HG02642 (cell line): ENCODE measurements around the gene TTC7B.

Source experiments
- ATAC-seq: cut with Tn5 transposase; IDR thresholded peaks from one replicate; pipeline ENCODE4 v1.9.1; 2021; ENCODE audit warnings: mild to moderate bottlenecking; ENCODE audit not compliant: unreplicated experiment, poor library complexity

Gene TTC7B

DNA sequence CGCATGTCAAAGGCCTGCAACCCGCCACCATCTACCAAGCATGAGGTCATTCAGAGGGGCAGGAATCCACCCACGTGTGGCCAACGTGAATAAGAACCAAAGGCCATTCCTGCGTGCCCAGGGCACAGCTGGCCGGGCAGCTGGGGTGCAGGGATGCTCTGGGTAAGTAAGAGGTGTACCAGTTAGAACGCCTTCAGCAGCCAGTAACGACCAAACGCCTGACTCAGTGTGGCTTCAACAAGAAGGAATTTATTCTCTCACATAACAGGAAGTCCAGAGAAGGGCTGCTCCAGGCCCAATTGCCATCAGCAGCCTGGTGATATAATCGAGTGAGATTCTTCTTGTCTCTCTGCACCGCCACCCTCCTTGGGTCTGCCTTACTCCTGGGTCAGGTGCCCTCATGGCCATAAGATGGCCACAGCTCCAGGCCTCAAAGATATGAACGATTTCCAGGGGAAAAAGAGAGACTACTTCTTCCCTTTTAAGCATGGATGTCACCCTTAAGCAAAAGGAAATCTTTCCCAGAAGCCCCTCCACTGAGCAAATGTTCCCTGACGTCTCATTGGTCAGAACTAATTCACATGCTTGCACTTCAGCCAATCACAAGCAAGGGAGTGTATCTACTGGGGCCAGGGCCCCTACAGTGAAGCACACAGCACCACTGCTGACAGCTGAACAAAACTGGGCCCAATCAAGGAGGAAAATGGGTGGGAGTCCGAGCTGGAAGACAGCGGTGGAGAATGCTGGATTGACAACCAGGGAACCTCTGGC lies 7.3 kb downstream of the TTC7B start:
- no peak for ATAC-seq

DNA sequence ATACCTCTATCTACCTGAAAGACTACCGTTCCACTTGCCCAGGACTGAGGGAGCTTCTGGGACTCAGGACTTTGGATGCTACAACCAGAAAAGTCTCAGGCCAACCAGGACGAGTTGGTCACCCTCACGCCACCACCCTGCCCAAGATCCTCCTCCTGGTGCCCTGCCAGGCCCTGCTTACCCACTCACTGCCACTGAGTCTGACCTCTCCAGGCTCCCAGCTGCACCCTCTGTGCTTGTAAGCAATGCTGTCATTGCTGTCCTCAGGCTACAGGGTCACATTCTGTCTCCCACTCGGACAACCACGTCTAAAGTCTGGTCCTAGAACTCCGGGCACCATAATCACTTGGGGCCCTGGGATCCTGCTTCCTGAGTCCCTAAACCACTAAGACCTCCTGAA lies 9.2 kb downstream of the TTC7B start:
- no peak for ATAC-seq

DNA sequence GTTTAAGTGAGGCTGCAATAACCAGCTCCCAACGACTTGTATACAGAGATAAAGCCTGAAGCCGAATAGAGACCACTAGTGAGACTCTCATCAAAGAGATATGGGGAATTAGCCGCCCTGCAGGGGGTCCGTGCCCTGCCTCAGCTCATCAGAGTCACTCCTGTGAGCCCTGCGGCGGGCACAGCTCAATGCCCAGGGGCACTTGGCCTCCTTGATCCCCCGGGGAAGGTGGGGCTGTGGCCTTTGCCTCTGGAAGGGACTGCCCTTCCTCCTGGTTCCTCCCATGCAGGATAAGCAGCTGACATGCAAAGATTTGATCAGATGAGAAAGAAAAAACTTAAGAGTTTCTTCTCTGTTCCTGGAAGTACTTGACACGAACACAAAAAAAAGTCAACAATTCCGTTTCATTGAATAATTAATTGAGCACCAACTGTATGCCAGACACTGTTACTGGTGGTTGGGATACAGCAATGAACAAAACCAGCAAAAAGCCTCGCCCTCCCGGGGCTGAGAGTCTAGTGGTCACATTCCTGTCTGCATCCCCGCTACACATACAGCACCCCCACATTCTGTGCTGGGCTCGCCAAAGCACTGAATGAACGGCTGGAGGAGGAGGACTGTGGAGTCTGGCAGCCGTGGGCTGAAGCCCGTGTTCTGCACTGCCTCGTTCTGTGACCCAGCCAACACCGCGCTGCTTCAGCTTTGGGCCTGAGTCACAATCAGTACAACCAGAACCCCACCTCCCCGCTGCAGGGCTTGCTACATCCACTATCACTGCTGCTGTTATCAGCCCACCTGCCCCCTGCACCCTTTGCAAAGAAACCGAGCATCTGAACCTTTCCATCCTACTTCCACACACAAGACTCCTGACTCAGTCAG lies 10.3 kb downstream of the TTC7B start:
- no peak for ATAC-seq

DNA sequence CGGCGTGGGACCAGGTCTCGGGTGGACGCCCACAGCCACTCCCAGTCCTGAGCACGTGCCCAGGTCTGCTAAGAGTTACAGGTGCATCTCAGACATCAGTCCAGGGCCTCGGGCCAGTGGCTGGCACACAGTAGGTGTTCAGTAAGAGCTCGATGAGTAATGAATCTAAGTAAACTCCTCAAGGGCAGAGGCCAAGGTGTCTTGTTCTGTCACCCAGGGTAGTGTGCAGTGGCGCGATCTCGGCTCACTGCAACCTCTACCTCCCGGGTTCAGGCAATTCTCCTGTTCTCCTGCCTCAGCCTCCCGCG lies 11.2 kb downstream of the TTC7B start:
- no peak for ATAC-seq

DNA sequence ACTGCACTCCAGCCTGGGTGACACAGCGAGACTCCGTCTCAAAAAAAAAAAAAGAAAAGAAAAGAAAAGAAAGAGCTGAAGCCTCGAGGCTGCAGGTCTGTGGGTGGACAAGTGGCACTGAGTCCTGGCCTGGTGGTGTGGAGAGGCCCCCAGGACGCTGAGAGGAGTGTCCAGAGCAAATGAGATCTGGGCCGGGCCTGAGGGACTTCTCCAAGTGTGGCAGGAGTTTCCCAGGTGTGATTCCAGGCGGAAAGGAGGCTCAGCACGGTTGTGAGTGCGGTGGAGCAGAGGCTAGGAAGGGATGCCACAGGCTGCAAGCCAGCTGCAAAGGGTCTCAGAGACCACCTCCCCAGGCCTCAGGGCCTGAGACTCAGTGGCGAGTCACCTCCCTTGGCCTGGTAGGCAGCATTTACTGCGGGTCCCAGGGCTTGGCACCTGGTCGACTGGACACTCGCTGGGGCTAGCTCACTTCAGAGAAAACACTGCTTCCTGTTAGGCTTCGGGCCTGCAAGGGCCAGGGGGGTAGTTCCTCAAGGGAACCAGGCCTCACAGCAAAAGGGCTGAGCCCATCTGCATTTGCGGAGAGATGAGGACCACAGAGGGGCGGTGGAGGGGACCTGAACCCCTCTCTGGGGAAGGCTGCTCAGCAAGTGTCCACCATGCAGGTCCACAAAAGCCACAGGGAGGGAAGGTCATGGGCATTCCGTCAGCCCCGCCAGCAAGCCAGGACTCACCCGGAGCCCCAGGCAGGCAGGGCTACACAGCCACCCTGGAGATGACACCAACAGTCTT lies 11.7 kb downstream of the TTC7B start:
- no peak for ATAC-seq

DNA sequence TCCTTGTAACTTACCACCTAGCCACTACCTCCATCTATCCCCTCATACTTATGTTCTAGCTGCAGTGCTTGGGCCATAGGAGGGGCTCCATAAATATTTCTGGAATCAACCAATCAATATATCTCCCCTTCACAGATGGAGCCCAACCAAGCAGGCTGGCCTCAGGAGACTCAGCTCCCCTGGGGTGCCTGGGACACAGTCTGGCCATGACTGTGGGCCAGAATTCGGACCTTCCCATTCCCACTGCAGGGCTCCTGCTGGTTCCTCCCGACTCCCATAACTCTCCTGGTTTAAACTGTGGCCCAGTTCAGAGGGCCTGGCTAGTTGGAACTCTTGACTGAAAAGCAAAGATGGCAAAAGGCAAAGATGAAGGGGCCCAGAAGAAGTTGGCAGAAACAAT lies 13.0 kb downstream of the TTC7B start:
- ATAC-seq, result no peak

DNA sequence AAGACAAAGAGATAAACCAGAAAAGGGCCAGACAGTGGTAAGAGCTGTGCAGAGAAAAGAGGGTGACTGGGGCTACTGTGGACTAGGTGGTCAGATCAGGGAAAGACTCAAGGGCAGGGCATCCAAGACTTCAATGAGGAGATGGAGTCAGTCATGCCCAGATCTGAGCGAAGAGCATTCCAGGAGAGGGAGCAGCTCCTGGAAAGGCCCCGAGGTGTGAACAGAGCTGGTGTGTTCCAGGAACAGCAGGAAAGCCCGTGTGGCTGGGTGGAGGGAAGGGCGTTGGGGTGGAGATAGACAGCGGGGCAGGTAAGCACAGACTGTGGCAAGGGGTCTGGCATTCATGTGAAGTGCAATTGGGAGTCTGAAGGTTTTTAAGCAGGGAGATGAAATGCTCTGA lies 16.8 kb downstream of the TTC7B start:
- ATAC-seq, result no peak

DNA sequence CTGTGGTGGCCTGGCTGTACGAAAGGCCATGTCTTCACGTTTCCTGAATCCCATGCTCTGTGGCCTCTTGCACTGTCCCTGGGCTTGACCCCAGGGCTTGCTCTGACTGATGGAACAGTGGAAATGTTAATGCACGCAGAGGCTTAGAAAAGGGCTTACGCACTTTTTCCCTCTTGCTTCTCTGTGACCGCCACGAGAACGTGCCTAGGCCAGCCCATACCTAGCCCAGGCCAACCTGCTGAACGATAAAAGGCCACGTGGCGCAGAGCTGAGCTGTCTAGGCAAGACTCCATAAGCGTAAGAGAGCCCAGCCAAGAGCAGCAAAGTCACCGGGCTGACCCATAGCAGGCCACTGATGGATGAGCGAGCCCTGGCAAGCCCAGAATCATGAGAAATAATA lies 18.3 kb downstream of the TTC7B start:
- no peak for ATAC-seq

DNA sequence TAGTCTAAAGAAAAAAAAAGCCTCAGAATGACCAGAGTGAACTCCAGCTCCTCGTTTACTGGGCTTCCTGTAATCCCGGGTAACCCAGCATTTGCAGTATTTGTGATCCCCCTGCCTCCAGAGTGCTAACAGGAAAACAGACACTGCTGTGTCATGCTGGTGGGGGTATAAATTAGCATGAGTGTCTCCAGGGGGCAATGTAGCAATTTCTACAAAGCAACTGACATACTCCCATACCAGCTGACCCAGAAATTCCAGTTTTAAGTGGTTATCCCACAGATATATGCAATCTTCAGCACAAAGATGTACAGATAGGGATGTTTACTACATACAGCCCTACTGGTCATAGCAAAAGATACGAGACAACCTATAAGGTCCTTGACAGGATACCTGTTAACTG lies 18.8 kb downstream of the TTC7B start:
- ATAC-seq, result no peak

DNA sequence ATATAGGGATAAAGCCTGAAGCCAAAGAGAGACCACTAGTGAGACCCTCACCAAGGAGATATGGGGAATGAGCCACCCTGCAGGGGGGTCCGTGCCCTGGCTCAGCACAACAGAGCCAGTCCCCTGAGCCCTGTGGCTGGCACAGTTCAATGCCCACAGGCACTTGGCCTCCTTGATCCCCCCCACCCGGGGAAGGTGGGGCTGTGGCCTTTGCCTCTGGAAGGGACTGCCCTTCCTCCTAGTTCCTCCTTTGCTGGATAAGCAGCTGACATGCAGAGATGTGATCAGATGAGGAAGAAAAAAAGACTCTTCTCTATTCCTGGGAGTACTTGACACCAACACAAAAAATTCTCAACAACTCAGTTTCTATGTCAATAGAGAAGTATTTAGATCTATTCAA lies 19.9 kb downstream of the TTC7B start:
- no peak for ATAC-seq

DNA sequence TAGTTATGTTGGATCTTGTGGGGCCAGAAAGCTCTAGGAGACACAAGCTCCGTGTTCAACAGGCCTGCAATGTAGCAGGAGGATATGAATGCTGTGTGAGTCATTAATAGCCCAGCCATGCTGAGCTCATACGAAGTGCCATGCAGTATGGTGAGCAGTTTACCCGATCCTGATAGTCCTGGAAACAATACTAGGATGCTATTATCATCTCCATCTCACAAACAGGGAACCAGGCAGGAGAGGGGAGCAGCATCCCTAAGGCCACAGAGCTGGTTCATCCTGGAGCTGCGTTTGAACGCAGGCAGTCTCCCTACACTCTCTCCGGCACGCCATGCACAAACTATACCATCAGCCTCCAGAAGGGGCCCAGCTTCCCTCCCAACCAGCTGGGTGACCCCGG lies 20.5 kb downstream of the TTC7B start:
- no peak for ATAC-seq

DNA sequence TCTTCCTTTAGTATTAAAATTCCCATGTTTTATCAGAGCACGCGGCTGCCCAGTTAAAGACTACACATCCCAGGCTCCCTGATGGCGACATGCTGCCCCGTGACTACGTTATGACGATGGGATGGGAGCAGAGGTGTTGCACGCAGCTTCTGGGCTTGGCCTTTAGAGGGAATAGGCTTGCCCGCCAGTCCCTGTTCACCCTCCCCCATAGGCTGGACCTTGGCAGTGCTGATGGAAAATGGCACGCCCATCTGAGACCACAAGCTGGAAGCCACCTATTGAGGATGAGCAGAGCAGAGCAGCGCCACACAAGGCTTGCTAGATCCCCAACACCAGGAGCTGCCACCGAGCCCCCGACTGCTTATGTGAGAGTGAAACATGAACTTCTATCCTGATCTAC lies 24.7 kb downstream of the TTC7B start:
- ATAC-seq, result no peak

DNA sequence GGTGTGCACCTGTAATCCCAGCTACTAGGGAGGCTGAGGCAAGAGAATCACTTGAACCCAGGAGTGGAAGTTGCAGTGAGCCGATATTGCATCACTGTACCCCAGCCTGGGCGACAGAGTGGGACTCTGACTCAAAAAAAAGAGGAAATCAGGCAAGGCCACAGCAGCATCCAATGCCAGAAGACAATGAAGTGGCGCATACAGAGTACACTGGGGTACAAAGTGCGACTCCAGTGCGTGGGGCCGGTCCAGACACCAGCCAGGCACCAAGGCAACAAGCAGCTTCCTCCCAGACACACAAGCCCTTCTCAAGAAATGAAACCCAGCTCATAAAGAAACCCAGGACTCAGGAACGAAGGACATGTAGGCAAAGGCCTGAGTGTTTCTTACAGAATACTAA lies 28.2 kb downstream of the TTC7B start:
- ATAC-seq, result no peak

DNA sequence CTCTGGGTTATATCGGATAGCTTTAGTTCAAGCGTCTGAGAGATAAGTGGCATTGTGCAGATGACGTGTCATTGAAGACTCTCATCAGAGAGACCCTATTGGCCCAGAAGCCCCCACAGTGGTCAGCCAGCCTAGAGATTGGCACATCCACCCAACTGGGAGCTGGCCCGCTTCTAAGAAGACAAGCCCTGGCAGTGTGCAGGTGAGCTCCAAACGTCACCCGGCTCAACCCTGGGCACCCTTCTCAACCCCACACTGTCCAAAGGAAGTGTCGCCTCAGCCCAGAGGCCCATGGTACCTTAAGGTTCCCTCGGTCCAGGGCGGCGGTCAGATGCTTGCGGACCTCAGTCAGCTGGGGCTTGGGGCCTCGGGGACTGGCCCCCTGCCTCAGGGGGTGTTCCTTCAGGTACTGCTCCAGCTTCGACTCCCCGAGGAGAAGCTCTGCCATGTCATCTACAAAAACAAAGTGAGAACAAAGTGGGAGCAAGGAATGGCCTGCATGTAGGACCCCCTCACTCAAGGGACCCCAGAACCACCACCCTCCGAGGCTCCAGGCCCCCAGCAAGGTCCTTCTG lies 30.3 kb downstream of the TTC7B start:
- ATAC-seq, result no peak

DNA sequence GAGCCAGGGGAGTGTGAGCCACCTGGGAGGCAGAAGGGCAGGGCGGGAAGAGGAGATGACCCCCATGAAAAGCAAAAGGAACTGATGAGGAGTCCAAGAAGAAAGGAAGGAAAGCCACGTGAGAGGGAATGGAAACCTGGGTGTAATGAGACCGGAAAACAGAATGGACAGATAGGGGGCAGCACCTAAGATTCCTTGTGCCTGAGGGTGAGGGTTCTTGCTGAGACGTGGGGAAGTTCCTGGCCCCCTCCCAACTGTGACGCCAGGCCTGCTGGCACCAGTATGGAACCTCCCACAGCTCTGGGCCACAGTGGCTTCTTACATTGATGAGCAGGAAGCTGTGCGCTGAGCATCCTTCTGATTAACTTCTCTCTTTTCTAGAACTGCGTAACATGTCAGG lies 30.8 kb downstream of the TTC7B start:
- no peak for ATAC-seq

DNA sequence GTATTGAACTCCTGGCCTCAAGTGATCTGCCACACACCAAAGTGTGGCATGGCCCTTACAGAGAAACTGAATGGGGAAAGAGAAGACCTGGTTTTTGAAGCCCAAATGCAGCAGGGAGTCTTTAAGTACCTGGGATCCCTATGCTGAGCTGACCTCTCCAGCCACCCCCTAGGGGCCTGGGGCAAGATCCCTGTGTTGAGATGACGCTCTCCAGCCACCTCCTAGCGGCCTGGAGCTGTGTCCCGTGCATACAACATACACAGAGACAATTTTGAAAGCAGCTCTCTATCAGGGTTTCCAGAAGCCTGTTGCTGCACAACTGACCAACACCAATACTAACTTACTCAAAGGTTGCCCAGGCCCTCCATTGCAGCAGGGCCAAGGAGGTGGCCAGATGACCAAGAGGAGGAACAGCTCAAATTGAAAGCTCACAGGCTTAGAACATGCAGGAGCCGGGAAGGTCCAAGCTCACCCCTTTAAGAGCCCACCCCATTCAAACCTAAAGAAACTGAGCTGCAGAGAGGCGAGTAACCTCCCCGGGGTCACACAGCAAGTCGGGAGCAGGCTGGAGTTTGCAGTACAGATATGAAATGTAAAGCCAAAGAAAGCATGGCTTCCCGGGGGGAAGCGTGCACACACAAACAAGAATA lies 31.5 kb downstream of the TTC7B start:
- ATAC-seq, result no peak

DNA sequence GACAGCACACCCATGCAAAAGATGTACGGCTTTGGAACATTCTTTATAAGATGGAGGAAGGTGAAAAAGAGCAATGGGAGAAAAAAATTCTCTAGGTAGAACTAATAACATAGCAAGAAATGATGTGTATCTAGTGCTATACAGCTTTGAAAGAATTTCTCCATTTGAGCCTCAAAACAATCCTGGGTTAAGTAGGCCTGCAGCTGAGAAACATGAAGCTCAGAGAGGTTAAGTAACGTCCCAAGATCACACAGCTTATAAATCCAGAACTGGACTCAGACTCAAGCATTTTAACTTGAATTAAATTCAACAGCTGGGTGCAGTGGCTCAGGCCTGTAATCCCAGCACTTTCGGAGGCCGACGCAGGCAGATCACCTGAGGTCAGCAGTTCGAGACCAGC lies 32.9 kb downstream of the TTC7B start:
- ATAC-seq, result no peak

DNA sequence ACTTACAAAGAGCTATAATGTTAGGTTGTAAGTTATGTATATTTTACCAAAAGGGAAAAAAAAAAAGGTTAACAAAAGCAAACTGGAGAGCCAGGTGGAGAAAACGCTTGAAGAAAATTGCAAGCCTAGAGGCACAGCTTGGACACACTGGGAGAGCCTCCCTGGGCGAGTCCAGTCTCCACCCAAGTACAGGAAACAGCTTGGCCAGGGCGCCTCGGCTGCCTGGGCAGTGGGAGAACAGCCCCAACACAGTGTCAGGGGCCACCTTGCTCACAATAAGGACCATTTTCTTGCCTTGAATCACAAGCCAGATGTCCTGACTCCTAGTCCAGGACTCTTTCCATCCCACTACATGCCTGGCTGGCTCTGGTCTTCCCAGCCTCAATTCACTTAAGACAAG lies 33.3 kb downstream of the TTC7B start:
- no peak for ATAC-seq

DNA sequence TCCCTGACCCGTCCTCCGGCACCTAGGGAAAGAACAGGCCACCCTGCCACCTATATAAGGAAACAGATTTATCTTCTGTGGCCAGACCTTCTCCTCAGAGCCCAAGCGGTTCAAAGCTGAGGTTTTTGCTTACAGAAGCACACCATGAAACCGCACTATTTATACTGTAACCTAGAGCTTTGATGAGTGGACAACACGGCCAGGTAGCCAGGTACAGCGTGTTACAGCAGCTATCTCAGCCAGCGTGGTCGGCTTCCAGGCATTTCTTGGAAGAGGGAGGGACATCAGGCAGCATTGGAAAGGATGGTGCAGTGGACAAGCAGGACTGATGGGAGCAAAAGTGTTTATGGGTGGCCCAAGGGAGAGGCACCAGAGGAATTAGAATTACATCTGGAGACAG lies 34.4 kb downstream of the TTC7B start:
- ATAC-seq, result no peak

DNA sequence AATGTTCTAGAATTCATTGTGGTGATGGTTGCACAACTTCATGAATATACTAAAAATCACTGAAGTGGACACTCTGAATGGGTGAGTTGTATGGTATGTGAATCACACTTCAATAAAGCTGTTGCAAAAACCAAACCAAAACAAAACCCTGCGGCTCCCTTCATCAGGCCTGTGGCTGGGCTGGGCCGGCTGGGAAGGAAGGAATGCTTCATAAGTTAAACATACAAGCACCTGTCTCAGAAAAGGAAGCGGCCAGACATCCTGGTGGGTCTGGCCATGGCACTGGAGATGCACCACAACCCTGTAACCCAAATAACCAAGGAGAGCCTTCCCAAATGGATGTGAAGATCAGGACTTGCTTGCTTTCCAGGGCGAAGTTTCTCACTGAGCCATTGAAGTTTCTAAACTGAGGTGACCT lies 34.9 kb downstream of the TTC7B start:
- no peak for ATAC-seq
